Right lobe of liver (tissue), 4 donors: ENCODE measurements around the gene ZNF75A.
A peak's percentile ranks its signal among the peaks of the same experiment; 100 is the strongest.

ENCODE experiments used
- CTCF ChIP-seq, 4 donors: fragments of 200-600 bp in 3 of 4; fragments of 450-650 bp in 1 of 4; IDR thresholded peaks; one replicate each; pipeline versions ENCODE4 v1.5.1 to v1.8.0; 2016 to 2022; ENCODE audit warnings: antibody characterized with exemption in 4 of 4, mild to moderate bottlenecking in 2 of 4
- POLR2A ChIP-seq: fragments of 450-650 bp; IDR thresholded peaks from one replicate; pipeline ENCODE4 v1.6.1; 2017; ENCODE audit warnings: antibody characterized with exemption, mild to moderate bottlenecking
- donor health status: DM: no; HTN: no; CAD: no.
- donor health status: DM: no; HTN: no; CAD: no.
- donor health status: DM: no; HTN: yes; CAD: no.

GRCh38 chr16:3282730-3283542, 22.4 kb upstream of the ZNF75A start, which contains the start of gene ZNF263:
- TF ChIP-seq CTCF (IDR thresholded peaks at IDR 0.05) (no peak), POLR2A (peak; percentile 65)
